ENCODE data around the gene PSME3.
A peak's percentile ranks its signal among the peaks of the same experiment; 100 is the strongest.

DNA sequence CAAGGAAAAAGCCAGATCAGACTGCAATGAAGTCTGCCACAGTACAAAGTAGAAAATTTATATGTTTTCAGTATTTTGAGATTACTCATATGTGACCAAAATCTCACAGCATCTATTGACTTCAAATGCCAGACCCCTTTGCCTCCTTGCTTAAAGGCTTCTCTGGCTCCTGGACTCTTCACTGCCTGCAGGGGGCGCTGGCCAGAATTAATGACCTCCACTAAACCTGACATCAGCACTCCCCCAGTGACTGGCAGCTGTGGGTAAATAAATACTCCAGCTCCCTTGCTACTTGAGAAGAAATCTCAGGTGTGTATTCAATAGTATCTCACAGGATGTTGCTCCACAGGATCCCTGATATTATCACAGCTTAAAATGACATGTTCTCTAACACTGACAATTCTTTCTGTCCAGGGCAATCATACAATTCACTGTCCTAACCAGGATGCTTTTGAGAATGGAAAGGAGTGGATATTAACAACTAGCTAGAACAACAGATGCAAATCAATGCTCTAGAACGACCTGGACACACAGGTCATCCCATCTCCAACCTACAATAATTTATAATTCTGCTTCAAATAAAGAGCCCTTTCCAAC, 13.2 kb upstream of the PSME3 start:
- TF ChIP-seq KAT7 (CRISPR knock-in tag; IDR thresholded peaks at IDR 0.05; ENCODE audit: borderline replicate concordance) (no peak), ZNF232 (CRISPR knock-in tag; IDR thresholded peaks at IDR 0.05) (no peak), ZNF317 (CRISPR knock-in tag; IDR thresholded peaks at IDR 0.05; ENCODE audit: borderline replicate concordance, low read depth) (no peak), SP1 (CRISPR knock-in tag; conservative IDR thresholded peaks at IDR 0.05) (no peak), ZNF423 (CRISPR knock-in tag; IDR thresholded peaks at IDR 0.05) (no peak)
- TF ChIP-seq, protein P1, sequence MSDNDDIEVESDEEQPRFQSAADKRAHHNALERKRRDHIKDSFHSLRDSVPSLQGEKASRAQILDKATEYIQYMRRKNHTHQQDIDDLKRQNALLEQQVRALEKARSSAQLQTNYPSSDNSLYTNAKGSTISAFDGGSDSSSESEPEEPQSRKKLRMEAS (CRISPR knock-in tag; IDR thresholded peaks at IDR 0.05), result no peak
- TF ChIP-seq, protein P2, sequence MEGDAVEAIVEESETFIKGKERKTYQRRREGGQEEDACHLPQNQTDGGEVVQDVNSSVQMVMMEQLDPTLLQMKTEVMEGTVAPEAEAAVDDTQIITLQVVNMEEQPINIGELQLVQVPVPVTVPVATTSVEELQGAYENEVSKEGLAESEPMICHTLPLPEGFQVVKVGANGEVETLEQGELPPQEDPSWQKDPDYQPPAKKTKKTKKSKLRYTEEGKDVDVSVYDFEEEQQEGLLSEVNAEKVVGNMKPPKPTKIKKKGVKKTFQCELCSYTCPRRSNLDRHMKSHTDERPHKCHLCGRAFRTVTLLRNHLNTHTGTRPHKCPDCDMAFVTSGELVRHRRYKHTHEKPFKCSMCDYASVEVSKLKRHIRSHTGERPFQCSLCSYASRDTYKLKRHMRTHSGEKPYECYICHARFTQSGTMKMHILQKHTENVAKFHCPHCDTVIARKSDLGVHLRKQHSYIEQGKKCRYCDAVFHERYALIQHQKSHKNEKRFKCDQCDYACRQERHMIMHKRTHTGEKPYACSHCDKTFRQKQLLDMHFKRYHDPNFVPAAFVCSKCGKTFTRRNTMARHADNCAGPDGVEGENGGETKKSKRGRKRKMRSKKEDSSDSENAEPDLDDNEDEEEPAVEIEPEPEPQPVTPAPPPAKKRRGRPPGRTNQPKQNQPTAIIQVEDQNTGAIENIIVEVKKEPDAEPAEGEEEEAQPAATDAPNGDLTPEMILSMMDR (IDR thresholded peaks at IDR 0.05), result peak; percentile 72
- TF ChIP-seq, protein P3, sequence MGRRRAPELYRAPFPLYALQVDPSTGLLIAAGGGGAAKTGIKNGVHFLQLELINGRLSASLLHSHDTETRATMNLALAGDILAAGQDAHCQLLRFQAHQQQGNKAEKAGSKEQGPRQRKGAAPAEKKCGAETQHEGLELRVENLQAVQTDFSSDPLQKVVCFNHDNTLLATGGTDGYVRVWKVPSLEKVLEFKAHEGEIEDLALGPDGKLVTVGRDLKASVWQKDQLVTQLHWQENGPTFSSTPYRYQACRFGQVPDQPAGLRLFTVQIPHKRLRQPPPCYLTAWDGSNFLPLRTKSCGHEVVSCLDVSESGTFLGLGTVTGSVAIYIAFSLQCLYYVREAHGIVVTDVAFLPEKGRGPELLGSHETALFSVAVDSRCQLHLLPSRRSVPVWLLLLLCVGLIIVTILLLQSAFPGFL (CRISPR knock-in tag; IDR thresholded peaks at IDR 0.05; ENCODE audit: borderline replicate concordance), result no peak
- TF ChIP-seq, protein P4, sequence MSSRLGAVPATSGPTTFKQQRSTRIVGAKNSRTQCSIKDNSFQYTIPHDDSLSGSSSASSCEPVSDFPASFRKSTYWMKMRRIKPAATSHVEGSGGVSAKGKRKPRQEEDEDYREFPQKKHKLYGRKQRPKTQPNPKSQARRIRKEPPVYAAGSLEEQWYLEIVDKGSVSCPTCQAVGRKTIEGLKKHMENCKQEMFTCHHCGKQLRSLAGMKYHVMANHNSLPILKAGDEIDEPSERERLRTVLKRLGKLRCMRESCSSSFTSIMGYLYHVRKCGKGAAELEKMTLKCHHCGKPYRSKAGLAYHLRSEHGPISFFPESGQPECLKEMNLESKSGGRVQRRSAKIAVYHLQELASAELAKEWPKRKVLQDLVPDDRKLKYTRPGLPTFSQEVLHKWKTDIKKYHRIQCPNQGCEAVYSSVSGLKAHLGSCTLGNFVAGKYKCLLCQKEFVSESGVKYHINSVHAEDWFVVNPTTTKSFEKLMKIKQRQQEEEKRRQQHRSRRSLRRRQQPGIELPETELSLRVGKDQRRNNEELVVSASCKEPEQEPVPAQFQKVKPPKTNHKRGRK (CRISPR knock-in tag; IDR thresholded peaks at IDR 0.05; ENCODE audit: borderline replicate concordance), result no peak

Measured in WTC11 (cell line).